Memory B cell (primary cell): ENCODE measurements around the gene ADRA2B.
"Not testable (repeated sequence)": the region's sequence is repeated elsewhere in the genome, so short reads cannot be mapped to it uniquely, and the experiment has no call there.

Source experiments
- ATAC-seq: fragments of 150-1000 bp; cut with Tn5 transposase; 2 replicates; pipeline ENCODE4 v1.10.0; 2021; ENCODE audit warnings: low read depth, mild to moderate bottlenecking, moderate library complexity
- DNase-seq, 2 donors: peaks; one replicate each; pipeline ENCODE4 v3.0.0; 2022; ENCODE audit warnings: low spot score in 2 of 2
- H3K27ac Mint-ChIP-seq: one replicate; pipeline ENCODE4 v1.8.0; 2022; ENCODE audit warnings: mild to moderate bottlenecking, moderate library complexity, mixed read lengths
- H3K27me3 Mint-ChIP-seq: one replicate; pipeline ENCODE4 v1.8.0; 2022; ENCODE audit warnings: mixed read lengths
- H3K36me3 Mint-ChIP-seq: one replicate; pipeline ENCODE4 v1.8.0; 2022; ENCODE audit warnings: mild to moderate bottlenecking, mixed read lengths
- H3K4me1 Mint-ChIP-seq: one replicate; pipeline ENCODE4 v1.8.0; 2022; ENCODE audit warnings: mixed read lengths
- H3K4me3 Mint-ChIP-seq: one replicate; pipeline ENCODE4 v1.8.0; 2022; ENCODE audit warnings: mild to moderate bottlenecking, moderate library complexity, mixed read lengths
- H3K9me3 Mint-ChIP-seq: one replicate; pipeline ENCODE4 v1.8.0; 2022; ENCODE audit warnings: mixed read lengths

The ADRA2B gene

DNA sequence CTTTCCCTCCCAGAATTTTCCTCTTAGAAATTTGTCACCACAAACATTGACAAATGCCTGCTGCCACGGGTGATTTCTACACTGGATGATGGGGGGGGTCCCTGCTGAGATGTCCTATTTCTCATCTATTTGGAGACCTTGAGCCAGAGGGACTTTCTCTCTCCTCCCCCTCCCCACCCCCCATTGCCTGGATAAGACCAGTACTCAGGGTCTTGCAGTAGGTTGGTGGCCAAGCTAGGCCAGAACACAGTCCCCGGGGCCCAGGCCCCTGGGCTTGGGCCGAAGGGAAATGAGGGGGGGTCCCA, 29.4 kb upstream of the ADRA2B start:
- no peaks in the 10 kb centered on the region for H3K27me3 Mint-ChIP-seq
- DNase-seq = no peak
- ATAC-seq = no peak
- no peaks in the 10 kb centered on the region for H3K9me3 Mint-ChIP-seq
- H3K27ac Mint-ChIP-seq = peak overlapping the region; percentile 98
- peak overlapping the region; percentile 69 for H3K4me3 Mint-ChIP-seq
- no peaks in the 10 kb centered on the region for H3K36me3 Mint-ChIP-seq
- H3K4me1 Mint-ChIP-seq = peaks cover 44% of the 10 kb centered on the region

- no peaks in the 10 kb centered on the region for H3K9me3 Mint-ChIP-seq
- ATAC-seq = peak; percentile 50
- H3K36me3 Mint-ChIP-seq = no peaks in the 10 kb centered on the region
- peaks cover 44% of the 10 kb centered on the region for H3K4me1 Mint-ChIP-seq
- H3K4me3 Mint-ChIP-seq = peak within 1 kb of the TSS; percentile 94
- H3K27ac Mint-ChIP-seq = peak within 1 kb of the TSS; percentile 98
- no peaks in the 10 kb centered on the region for H3K27me3 Mint-ChIP-seq
- peak; percentile 88 to 92 for DNase-seq
These were observed 28.9 kb upstream of the ADRA2B start, which contains the start of gene DUSP2 for GRCh38 chr2:96145036-96145847. DUSP2 (minus strand) TSS chr2:96145440; CDS start chr2:96145354, 86 bp downstream.

DNA sequence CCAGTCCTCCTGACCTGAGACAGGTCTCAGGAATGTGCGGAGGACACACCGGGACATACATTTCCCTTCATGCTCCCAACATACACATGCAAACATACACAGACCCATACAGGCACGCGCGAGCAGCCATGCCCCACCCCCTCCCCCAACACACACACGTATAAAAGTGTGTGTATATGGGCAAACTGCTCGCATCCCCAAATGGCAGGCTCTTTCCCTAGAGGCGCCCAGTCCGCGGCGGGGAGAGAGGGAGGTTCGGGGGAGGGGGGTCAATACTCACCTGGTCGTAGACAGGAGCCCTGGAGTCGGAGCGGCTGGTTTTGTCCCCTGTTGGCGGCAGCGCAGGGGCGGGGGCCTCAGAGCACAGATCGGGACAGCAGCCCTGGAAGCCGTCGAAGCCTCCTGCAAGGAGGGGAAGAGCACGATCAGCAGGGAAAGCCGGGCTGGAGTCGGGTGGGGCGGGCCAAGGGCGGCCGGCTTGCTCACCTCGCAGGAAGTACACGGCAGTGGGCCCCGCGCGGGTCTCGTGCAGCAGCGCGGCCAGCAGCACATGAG, 28.2 kb upstream of the ADRA2B start:
- Mint-ChIP-seq H3K4me1 (peaks cover 44% of the 10 kb centered on the region), H3K27ac (peak overlapping the region; percentile 95), H3K9me3 (no peaks in the 10 kb centered on the region), H3K36me3 (no peaks in the 10 kb centered on the region), H3K27me3 (no peaks in the 10 kb centered on the region), H3K4me3 (peak overlapping the region; percentile 94)
- no peak for ATAC-seq
- peak; percentile 33 to 46 for DNase-seq

DNA sequence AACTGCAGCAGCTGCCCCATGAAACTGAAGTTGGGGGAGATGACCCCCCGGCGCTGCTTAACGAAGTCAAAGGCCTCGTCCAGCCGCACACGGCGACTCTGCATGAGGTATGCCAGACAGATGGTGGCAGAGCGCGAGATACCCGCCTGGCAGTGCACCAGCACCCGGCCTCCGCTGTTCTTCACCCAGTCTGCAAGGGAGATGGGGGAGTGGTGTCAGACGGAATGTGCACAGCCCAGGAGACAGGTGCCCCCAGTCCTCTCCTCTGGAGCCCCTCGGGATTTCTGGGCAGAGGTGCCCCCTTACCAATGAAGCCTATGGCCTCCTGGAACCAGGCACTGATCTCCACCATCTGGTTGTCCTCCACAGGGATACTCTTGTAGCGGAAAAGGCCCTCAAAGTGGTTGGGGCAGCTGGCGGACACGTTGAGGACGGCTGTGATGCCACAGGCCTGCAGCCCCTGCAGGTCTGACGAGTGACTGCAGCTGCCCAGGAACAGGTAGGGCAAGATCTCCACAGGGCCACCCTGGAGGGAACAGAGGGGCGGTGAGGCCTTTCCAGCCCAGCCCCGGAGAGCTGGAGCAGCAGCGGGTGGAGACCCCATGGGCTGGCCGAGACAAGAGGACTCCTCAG, 27.6 kb upstream of the ADRA2B start:
- Mint-ChIP-seq H3K27ac (peak overlapping the region; percentile 95), H3K4me3 (peak overlapping the region; percentile 94), H3K36me3 (no peaks in the 10 kb centered on the region), H3K27me3 (no peaks in the 10 kb centered on the region), H3K9me3 (no peaks in the 10 kb centered on the region), H3K4me1 (peaks cover 44% of the 10 kb centered on the region)
- no peak for ATAC-seq
- peak; percentile 14 to 49 for DNase-seq

GRCh38 chr2:96143231-96143847, 27.0 kb upstream of the ADRA2B start:
- DNase-seq (no peak), ATAC-seq (no peak)
- Mint-ChIP-seq H3K9me3 (no peaks in the 10 kb centered on the region), H3K4me3 (peak overlapping the region; percentile 94), H3K36me3 (no peaks in the 10 kb centered on the region), H3K27me3 (no peaks in the 10 kb centered on the region), H3K27ac (peak overlapping the region; percentile 95), H3K4me1 (peaks cover 42% of the 10 kb centered on the region)

- Mint-ChIP-seq H3K4me3 (peak overlapping the region; percentile 50), H3K4me1 (peaks cover 36% of the 10 kb centered on the region), H3K27me3 (no peaks in the 10 kb centered on the region), H3K9me3 (no peaks in the 10 kb centered on the region), H3K27ac (peak overlapping the region; percentile 95), H3K36me3 (no peaks in the 10 kb centered on the region)
- DNase-seq = peak; percentile 58 to 69
- peak; percentile 8 for ATAC-seq
These were observed 26.1 kb upstream of the ADRA2B start for GRCh38 chr2:96142217-96143113.

- peaks cover 28% of the 10 kb centered on the region for H3K4me1 Mint-ChIP-seq
These were observed 25.2 kb upstream of the ADRA2B start for GRCh38 chr2:96141624-96141967.

GRCh38 chr2:96140941-96141623, 24.7 kb upstream of the ADRA2B start:
- no peaks in the 10 kb centered on the region for H3K27me3 Mint-ChIP-seq
- no peaks in the 10 kb centered on the region for H3K36me3 Mint-ChIP-seq
- H3K4me1 Mint-ChIP-seq = peaks cover 24% of the 10 kb centered on the region
- H3K9me3 Mint-ChIP-seq = no peaks in the 10 kb centered on the region
- H3K4me3 Mint-ChIP-seq = no peak overlapping the region
- no peak overlapping the region for H3K27ac Mint-ChIP-seq
- ATAC-seq (no peak), DNase-seq (no peak)

More at GRCh38 chr2:96141624-96141967, 25.2 kb upstream of the ADRA2B start:
- not testable (repeated sequence) for H3K4me3 Mint-ChIP-seq, H3K27me3 Mint-ChIP-seq, H3K9me3 Mint-ChIP-seq, H3K36me3 Mint-ChIP-seq, H3K27ac Mint-ChIP-seq, ATAC-seq, DNase-seq

GRCh38 chr2:96139181-96139758, 22.9 kb upstream of the ADRA2B start:
- ATAC-seq (no peak), DNase-seq (no peak)
- Mint-ChIP-seq H3K4me3 (no peak overlapping the region), H3K9me3 (no peaks in the 10 kb centered on the region), H3K27me3 (no peaks in the 10 kb centered on the region), H3K4me1 (peaks cover 20% of the 10 kb centered on the region), H3K36me3 (no peaks in the 10 kb centered on the region), H3K27ac (no peak overlapping the region)

DNA sequence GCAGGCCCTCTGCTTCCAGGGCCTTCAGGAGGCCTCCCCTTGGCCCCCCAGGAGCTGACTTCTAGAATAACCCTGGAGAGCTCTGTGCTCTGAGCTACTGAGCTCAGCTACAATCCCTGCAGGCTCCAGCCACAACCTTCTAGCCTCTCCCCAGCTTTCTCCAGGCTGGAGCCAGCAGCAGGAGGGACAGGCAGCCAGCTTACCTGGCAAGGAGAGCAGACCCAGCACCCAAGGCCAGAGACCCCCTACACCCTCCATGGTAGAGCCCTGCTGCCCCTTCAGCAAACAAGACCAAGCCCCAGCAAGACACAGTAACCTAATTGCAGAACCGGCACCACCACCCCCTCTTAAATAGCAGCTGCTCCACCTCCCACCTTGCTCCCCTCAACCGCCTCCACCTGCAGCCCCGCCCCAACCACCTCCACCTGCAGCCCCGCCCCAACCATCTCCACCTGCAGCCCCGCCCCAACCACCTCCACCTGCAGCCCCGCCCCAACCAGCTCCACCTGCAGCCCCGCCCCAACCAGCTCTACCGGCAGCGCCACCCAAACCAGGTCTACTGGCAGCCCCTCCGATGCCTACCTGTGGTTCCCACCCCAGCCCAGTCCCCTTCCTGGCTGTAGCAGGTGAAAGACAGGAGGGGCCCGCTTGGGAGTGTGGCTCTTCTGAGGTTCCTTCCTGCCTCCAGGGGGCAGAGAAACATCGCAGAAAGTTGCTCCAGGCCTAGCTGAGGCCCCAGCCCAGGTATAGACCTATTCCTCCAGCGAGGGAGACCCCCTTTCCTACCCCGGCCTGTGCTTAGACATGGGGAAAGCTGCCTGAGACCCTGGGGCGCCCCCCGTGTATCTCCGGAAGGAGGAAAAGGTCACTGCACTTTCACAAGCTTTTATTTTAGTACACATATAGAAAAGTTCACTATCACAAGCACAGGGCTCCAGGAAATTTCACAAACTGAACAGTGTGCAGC, 22.1 kb upstream of the ADRA2B start, which contains the start of gene ASTL:
Gene ASTL, minus strand, starts transcription at position 324 of the 967 bp plus-strand sequence. Its CDS starts 66 bp downstream, at position 258.
- no peaks in the 10 kb centered on the region for H3K36me3 Mint-ChIP-seq
- peaks cover 13% of the 10 kb centered on the region for H3K4me1 Mint-ChIP-seq
- no peaks in the 10 kb centered on the region for H3K27me3 Mint-ChIP-seq
- DNase-seq = peak; percentile 60 to 62
- H3K4me3 Mint-ChIP-seq = no peak within 1 kb of the TSS
- peak; percentile 70 for ATAC-seq
- no peak within 1 kb of the TSS for H3K27ac Mint-ChIP-seq
- no peaks in the 10 kb centered on the region for H3K9me3 Mint-ChIP-seq

DNA sequence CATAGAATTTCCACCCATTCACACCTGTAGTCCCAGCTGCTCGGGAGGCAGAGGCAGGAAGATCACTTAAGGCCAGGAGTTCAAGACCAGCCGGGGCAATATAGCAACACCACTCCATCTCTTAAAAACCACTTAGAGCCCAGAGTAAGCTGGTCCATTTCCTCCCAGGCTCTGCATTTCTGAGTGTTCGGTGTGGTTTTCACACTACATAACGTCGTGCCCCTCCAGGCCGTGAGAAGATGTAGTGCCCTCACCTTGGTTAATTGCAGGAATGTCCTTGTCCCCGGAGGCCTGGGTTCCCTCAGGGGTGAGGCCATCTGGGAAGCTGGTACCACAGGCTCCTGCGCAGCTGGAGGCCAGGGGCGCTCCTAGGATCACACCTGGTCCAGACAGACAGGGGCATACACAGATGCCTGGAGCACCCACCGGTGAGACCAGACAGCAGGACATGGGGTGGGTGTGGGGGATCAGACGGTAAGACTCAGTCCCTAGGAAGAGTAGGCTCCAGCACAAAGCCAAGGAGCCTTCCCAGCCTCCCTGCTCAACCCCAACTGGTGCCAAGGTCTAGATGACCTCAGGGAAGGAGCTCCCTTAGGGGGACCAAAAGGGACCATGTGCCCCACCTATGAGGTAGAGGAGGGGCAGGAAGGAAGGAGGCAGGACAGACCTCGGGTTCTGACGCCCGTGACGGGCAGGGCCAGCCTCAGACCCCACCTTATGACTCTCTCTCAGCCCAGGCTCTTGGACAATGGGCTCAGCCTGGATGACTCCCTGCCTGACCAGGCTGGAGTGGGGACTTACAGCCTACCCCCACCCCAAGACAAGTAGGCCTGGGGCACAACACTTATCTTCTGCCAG, 21.2 kb upstream of the ADRA2B start:
- Mint-ChIP-seq H3K27me3 (no peaks in the 10 kb centered on the region), H3K27ac (no peak overlapping the region), H3K4me3 (no peak overlapping the region), H3K4me1 (peaks cover 10% of the 10 kb centered on the region), H3K36me3 (no peaks in the 10 kb centered on the region), H3K9me3 (no peaks in the 10 kb centered on the region)
- ATAC-seq = no peak
- no peak for DNase-seq
